ENCODE results near the gene PTPRN2.

Gene PTPRN2

GRCh38 chr7:157622408-157623205 lies 965.0 kb downstream of the PTPRN2 start:
- Histone ChIP-seq H3K4me1 (ENCODE audit: insufficient read depth, low read length) (no peaks in the 10 kb centered on the region), H3K27ac (ENCODE audit: low read depth, low read length) (no peak overlapping the region), H3K4me3 (ENCODE audit: low read depth in 1 of 2, low read length in 2 of 2) (no peak overlapping the region), H3K9me3 (ENCODE audit: low read length) (no peaks in the 10 kb centered on the region), H3K9ac (ENCODE audit: low read length) (no peak overlapping the region), H3K36me3 (ENCODE audit: insufficient read depth, low read length) (no peaks in the 10 kb centered on the region), H3K27me3 (ENCODE audit: control insufficient read depth in 1 of 2, insufficient read depth in 2 of 2, low read length in 2 of 2) (no peaks in the 10 kb centered on the region)

DNA sequence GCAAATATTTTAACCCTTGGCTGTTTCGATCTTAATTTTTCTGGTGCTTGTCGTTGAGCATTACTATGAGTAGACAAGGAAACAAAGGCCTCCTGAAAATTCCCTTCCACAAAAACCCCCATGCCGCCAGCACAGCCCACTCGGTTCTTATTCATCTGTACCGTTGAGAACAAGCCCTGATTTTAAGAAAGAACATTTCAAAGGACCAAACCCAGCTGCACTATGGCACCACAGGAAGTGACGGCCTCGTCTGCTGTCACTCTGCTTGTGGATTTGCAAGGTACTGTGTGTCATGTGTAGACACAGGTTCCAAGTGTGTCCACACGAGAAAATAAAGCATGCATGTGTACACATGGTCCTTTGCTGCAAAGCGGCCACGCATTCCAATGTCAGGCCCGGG lies 965.6 kb downstream of the PTPRN2 start:
- H3K9ac ChIP-seq (ENCODE audit: low read length), result no peak overlapping the region
- H3K9me3 ChIP-seq (ENCODE audit: low read length), result no peaks in the 10 kb centered on the region
- H3K4me3 ChIP-seq (ENCODE audit: low read depth in 1 of 2, low read length in 2 of 2), result no peak overlapping the region
- H3K36me3 ChIP-seq (ENCODE audit: insufficient read depth, low read length), result no peaks in the 10 kb centered on the region
- no peak overlapping the region for H3K27ac ChIP-seq (ENCODE audit: low read depth, low read length)
- H3K4me1 ChIP-seq (ENCODE audit: insufficient read depth, low read length), result no peaks in the 10 kb centered on the region
- H3K27me3 ChIP-seq (ENCODE audit: control insufficient read depth in 1 of 2, insufficient read depth in 2 of 2, low read length in 2 of 2), result no peaks in the 10 kb centered on the region

GRCh38 chr7:157621131-157621681 lies 966.4 kb downstream of the PTPRN2 start:
- H3K4me1 ChIP-seq (ENCODE audit: insufficient read depth, low read length), result no peaks in the 10 kb centered on the region

GRCh38 chr7:157620616-157621015 lies 967.0 kb downstream of the PTPRN2 start:
- no peak overlapping the region for H3K27ac ChIP-seq (ENCODE audit: low read depth, low read length)
- H3K36me3 ChIP-seq (ENCODE audit: insufficient read depth, low read length), result no peaks in the 10 kb centered on the region
- H3K27me3 ChIP-seq (ENCODE audit: control insufficient read depth in 1 of 2, insufficient read depth in 2 of 2, low read length in 2 of 2), result no peaks in the 10 kb centered on the region

More at GRCh38 chr7:157621131-157621681, 966.4 kb downstream of the PTPRN2 start:
- Histone ChIP-seq H3K4me3 (ENCODE audit: low read depth in 1 of 2, low read length in 2 of 2) (no peak overlapping the region), H3K27me3 (ENCODE audit: control insufficient read depth in 1 of 2, insufficient read depth in 2 of 2, low read length in 2 of 2) (no peaks in the 10 kb centered on the region), H3K9ac (ENCODE audit: low read length) (no peak overlapping the region), H3K36me3 (ENCODE audit: insufficient read depth, low read length) (no peaks in the 10 kb centered on the region), H3K27ac (ENCODE audit: low read depth, low read length) (no peak overlapping the region), H3K9me3 (ENCODE audit: low read length) (no peaks in the 10 kb centered on the region)

DNA sequence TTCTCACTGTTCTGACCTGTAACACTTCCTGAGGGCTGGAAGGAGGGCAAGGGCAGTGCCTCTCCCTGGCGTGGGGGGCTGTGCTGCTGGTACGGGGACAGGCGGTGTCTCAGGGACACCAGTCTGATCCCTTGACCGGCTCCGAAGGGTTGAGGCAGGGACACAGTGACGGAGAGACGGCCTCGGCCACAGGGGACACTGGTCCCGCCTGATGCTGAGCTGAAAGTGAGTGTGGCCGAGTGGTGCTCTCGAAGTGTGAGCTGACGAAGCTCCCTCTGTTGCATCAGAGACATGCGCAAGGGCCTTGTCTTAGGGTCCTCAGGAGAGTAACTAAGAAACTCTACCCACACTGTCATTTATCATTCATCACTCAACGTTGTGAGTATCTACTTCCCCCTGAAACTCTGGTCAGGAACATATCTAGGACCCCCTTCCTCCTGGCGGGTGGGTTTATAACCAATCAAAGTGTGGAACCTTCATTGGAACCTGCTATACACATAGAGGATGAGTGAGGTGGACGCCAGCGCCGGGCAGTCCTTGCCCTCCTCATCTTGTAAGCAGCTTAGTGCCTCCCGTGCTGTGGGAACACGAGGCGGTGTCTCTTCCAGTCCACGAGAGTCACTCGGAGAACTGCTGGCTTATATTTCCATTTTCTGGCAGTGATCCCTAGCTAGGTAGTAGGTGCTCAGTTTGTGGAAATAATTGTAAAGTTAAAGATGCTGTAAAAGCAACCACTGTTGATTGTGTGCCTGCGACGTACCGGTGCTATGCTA lies 967.7 kb downstream of the PTPRN2 start:
- H3K4me1 ChIP-seq (ENCODE audit: insufficient read depth, low read length), result no peaks in the 10 kb centered on the region
- no peaks in the 10 kb centered on the region for H3K9me3 ChIP-seq (ENCODE audit: low read length)
- H3K4me3 ChIP-seq (ENCODE audit: low read depth in 1 of 2, low read length in 2 of 2), result no peak overlapping the region
- H3K27ac ChIP-seq (ENCODE audit: low read depth, low read length), result no peak overlapping the region
- H3K27me3 ChIP-seq (ENCODE audit: control insufficient read depth in 1 of 2, insufficient read depth in 2 of 2, low read length in 2 of 2), result no peaks in the 10 kb centered on the region
- H3K36me3 ChIP-seq (ENCODE audit: insufficient read depth, low read length), result no peaks in the 10 kb centered on the region
- no peak overlapping the region for H3K9ac ChIP-seq (ENCODE audit: low read length)

More at GRCh38 chr7:157620616-157621015, 967.0 kb downstream of the PTPRN2 start:
- no peaks in the 10 kb centered on the region for H3K9me3 ChIP-seq (ENCODE audit: low read length)
- no peak overlapping the region for H3K4me3 ChIP-seq (ENCODE audit: low read depth in 1 of 2, low read length in 2 of 2)
- no peaks in the 10 kb centered on the region for H3K4me1 ChIP-seq (ENCODE audit: insufficient read depth, low read length)
- no peak overlapping the region for H3K9ac ChIP-seq (ENCODE audit: low read length)

DNA sequence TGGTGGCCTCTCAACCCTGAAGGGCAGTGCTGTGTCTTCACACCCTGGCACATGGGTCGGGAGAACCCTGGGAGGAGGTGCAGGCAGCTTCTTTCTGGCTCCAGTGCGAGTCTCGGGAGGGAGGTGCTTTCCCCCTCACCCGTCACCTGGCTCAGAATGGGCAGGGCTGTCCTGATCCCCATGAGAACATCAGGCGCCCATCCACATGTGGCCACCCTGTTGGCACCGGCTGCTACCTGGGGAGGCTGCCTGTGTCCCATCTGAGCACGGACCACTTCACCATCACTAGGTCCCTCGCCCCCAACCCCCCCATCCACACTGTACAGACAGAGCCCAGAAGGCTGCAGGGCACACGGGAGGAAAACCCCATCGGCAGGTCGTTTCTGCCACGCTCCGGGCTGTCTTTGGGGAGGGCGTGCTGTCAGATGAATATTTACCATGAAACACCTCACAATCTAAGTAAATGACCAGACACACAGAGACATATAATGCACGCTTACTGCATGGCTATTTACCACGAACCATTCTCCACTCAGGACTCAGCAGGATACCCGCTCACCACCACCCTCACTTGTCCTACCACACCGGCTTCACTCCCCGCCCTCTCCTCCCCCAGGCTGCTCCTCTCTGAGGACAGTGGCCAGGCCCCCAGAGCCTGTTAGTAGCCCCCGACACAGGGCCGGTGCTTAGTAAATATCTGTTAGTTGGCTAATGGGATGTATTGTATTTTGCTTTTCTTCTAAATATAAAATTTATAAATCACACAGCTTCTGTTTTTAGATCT lies 968.6 kb downstream of the PTPRN2 start:
- Histone ChIP-seq H3K27ac (ENCODE audit: low read depth, low read length) (no peak overlapping the region), H3K36me3 (ENCODE audit: insufficient read depth, low read length) (no peaks in the 10 kb centered on the region), H3K9me3 (ENCODE audit: low read length) (no peaks in the 10 kb centered on the region), H3K9ac (ENCODE audit: low read length) (no peak overlapping the region), H3K27me3 (ENCODE audit: control insufficient read depth in 1 of 2, insufficient read depth in 2 of 2, low read length in 2 of 2) (peaks cover 0 to under 1% of the 10 kb centered on the region in 2 donors), H3K4me3 (ENCODE audit: low read depth in 1 of 2, low read length in 2 of 2) (no peak overlapping the region), H3K4me1 (ENCODE audit: insufficient read depth, low read length) (no peaks in the 10 kb centered on the region)

GRCh38 chr7:157618091-157618726 lies 969.4 kb downstream of the PTPRN2 start:
- H3K4me1 ChIP-seq (ENCODE audit: insufficient read depth, low read length), result no peaks in the 10 kb centered on the region
- no peak overlapping the region for H3K9ac ChIP-seq (ENCODE audit: low read length)
- no peak overlapping the region for H3K4me3 ChIP-seq (ENCODE audit: low read depth in 1 of 2, low read length in 2 of 2)
- no peaks in the 10 kb centered on the region for H3K36me3 ChIP-seq (ENCODE audit: insufficient read depth, low read length)
- H3K27me3 ChIP-seq (ENCODE audit: control insufficient read depth in 1 of 2, insufficient read depth in 2 of 2, low read length in 2 of 2), result peaks cover 0 to 9% of the 10 kb centered on the region in 2 donors
- H3K27ac ChIP-seq (ENCODE audit: low read depth, low read length), result no peak overlapping the region
- H3K9me3 ChIP-seq (ENCODE audit: low read length), result no peaks in the 10 kb centered on the region

- H3K9ac ChIP-seq (ENCODE audit: low read length), result no peak overlapping the region
- H3K4me3 ChIP-seq (ENCODE audit: low read depth in 1 of 2, low read length in 2 of 2), result no peak overlapping the region
These were observed 970.2 kb downstream of the PTPRN2 start for GRCh38 chr7:157617401-157617800.

GRCh38 chr7:157616931-157617330 lies 970.7 kb downstream of the PTPRN2 start:
- no peak overlapping the region for H3K4me3 ChIP-seq (ENCODE audit: low read depth in 1 of 2, low read length in 2 of 2)
- no peaks in the 10 kb centered on the region for H3K36me3 ChIP-seq (ENCODE audit: insufficient read depth, low read length)
- H3K27ac ChIP-seq (ENCODE audit: low read depth, low read length), result no peak overlapping the region
- peaks cover 0 to 14% of the 10 kb centered on the region in 2 donors for H3K27me3 ChIP-seq (ENCODE audit: control insufficient read depth in 1 of 2, insufficient read depth in 2 of 2, low read length in 2 of 2)
- no peak overlapping the region for H3K9ac ChIP-seq (ENCODE audit: low read length)
- no peaks in the 10 kb centered on the region for H3K4me1 ChIP-seq (ENCODE audit: insufficient read depth, low read length)
- H3K9me3 ChIP-seq (ENCODE audit: low read length), result no peaks in the 10 kb centered on the region

More at GRCh38 chr7:157617401-157617800, 970.2 kb downstream of the PTPRN2 start:
- no peaks in the 10 kb centered on the region for H3K36me3 ChIP-seq (ENCODE audit: insufficient read depth, low read length)
- H3K9me3 ChIP-seq (ENCODE audit: low read length), result no peaks in the 10 kb centered on the region
- no peak overlapping the region for H3K27ac ChIP-seq (ENCODE audit: low read depth, low read length)
- peaks cover 0 to 14% of the 10 kb centered on the region in 2 donors for H3K27me3 ChIP-seq (ENCODE audit: control insufficient read depth in 1 of 2, insufficient read depth in 2 of 2, low read length in 2 of 2)
- H3K4me1 ChIP-seq (ENCODE audit: insufficient read depth, low read length), result no peaks in the 10 kb centered on the region

DNA sequence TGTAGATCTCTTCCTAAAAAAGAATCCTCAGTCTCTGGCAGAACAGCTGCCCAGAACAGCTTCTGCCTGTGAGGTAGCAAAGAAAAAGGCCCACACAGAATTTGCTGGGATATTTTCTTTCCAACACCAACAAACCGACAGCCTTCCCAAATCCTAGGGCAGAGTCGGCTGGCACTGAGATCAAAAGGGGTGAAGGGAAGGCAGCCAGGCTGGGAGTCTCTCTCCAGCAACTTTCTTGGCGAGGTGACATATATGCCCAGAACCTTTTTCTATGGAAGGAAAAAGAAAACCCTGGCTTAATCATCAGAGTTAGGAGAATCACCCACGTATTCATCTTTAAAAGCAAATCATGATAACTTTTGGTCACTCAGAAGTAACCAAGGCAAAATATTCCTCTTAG lies 971.2 kb downstream of the PTPRN2 start:
- Histone ChIP-seq H3K27ac (ENCODE audit: low read depth, low read length) (no peak overlapping the region), H3K4me3 (ENCODE audit: low read depth in 1 of 2, low read length in 2 of 2) (no peak overlapping the region), H3K9me3 (ENCODE audit: low read length) (no peaks in the 10 kb centered on the region), H3K9ac (ENCODE audit: low read length) (no peak overlapping the region), H3K36me3 (ENCODE audit: insufficient read depth, low read length) (no peaks in the 10 kb centered on the region), H3K4me1 (ENCODE audit: insufficient read depth, low read length) (no peaks in the 10 kb centered on the region), H3K27me3 (ENCODE audit: control insufficient read depth in 1 of 2, insufficient read depth in 2 of 2, low read length in 2 of 2) (peaks cover 0 to 14% of the 10 kb centered on the region in 2 donors)

Data from muscle layer of colon (tissue), 2 donors.